Stomach (tissue), 4 donors: ENCODE results near the gene NATD1.

Source experiments
- CTCF ChIP-seq, 7 experiments: fragments of 450-650 bp in 4 of 7; fragments of 200-600 bp in 3 of 7; sonication (generic) in 3 of 7; IDR thresholded peaks; one replicate each; pipeline ENCODE4 v1.5.1; 2016 to 2019; ENCODE audit warnings: antibody characterized with exemption in 7 of 7, control low read depth in 2 of 7, mild to moderate bottlenecking in 1 of 7
- POLR2A ChIP-seq, 4 donors: fragments of 450-650 bp; IDR thresholded peaks; one replicate each; pipeline ENCODE4 v1.6.1; 2016; ENCODE audit warnings: antibody characterized with exemption in 4 of 4, control low read depth in 2 of 4, mild to moderate bottlenecking in 1 of 4, moderate library complexity in 1 of 4

DNA sequence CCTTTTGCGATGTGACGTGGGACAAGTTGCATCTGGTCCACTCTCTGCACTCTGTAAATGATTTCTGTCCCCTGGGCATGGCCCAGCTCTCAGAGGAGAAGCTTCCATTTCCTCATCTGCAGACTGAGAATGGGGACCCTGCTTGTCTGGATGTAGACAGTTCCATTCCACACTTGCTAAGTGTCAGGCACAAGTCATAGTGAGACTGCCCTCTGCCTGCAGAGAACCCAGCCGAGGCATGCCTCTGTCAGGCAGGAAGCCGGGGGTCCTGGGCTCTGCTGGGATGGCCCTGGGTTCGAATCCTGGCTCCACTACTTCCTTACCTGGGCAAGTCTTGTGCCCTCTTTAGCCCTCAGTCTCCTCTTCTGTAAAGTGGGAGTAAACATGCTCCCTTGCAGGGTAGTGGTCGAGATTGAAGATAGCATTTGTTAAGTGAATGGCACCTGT, 35.4 kb upstream of the NATD1 start:
- no peak for TF ChIP-seq CTCF (IDR thresholded peaks at IDR 0.05)
- TF ChIP-seq POLR2A (IDR thresholded peaks at IDR 0.05): no peak
